SK-N-SH (cell line): Measurements from ENCODE around the gene GATAD2B. TPM values are rescaled to one million over a fixed set of nuclear protein-coding genes. Genes with fewer than 3 reads are reported as not detected.

ENCODE experiments used
- CTCF ChIA-PET: fragments of 300-600, 350-600 bp; formaldehyde crosslinking; extraction: SDS; loops from one replicate; lab custom pipeline; 2021; lab: Yijun Ruan, JAX
- POLR2A ChIA-PET: fragments of 350-600 bp; sonication (Branson Sonifier 250); formaldehyde crosslinking; extraction: SDS; loops from one replicate; lab custom pipeline; 2020; ENCODE audit warnings: antibody characterized with exemption, inconsistent platforms; lab: Yijun Ruan, JAX
- DNase-seq: peaks from one replicate; pipeline ENCODE4 v3.0.0; 2012
- H2AFZ ChIP-seq: fragments of 200-600 bp; sonication (generic); 2 replicates; pipeline ENCODE4 v1.8.1; 2016; ENCODE audit warnings: antibody characterized with exemption, mild to moderate bottlenecking, low read depth
- H3F3A ChIP-seq: fragments of 200-600 bp; sonication (generic); replicated peaks from 2 replicates; pipeline ENCODE3; 2016; ENCODE audit warnings: antibody characterized with exemption, mild to moderate bottlenecking; ENCODE audit not compliant: insufficient read depth
- H3K27ac ChIP-seq, 2 experiments: fragments of 200-500 bp in 1 of 2; fragments of 200-600 bp in 1 of 2; sonication (Bioruptor generic) in 1 of 2; sonication (generic), shearing (Covaris generic) in 1 of 2; 2 replicates each; pipeline versions ENCODE4 v1.5.1 to v1.6.1; 2014 to 2016; ENCODE audit warnings: low read depth in 2 of 2, inconsistent platforms in 1 of 2, low read length in 1 of 2, mild to moderate bottlenecking in 1 of 2, mixed read lengths in 1 of 2
- H3K27me3 ChIP-seq: fragments of 200-600 bp; sonication (generic), shearing (Covaris generic); 2 replicates; pipeline ENCODE4 v1.6.1; 2016; ENCODE audit warnings: mixed run types; ENCODE audit not compliant: insufficient read depth
- H3K36me3 ChIP-seq, 2 experiments: fragments of 200-500 bp in 1 of 2; fragments of 200-600 bp in 1 of 2; sonication (Bioruptor generic) in 1 of 2; sonication (generic) in 1 of 2; replicated peaks in 1 of 2; 2 replicates each; pipeline versions ENCODE3 to v1.5.1; 2014 to 2016; ENCODE audit warnings: low read length in 1 of 2, mild to moderate bottlenecking in 1 of 2; ENCODE audit not compliant: insufficient read depth in 2 of 2, control insufficient read depth in 1 of 2
- H3K4me1 ChIP-seq, 2 experiments: fragments of 200-500 bp in 1 of 2; fragments of 200-600 bp in 1 of 2; sonication (Bioruptor generic) in 1 of 2; sonication (generic), shearing (Covaris generic) in 1 of 2; 2 replicates each; pipeline versions ENCODE4 v1.5.1 to v1.6.1; 2014 to 2016; ENCODE audit warnings: low read depth in 1 of 2, low read length in 1 of 2, mixed run types in 1 of 2; ENCODE audit not compliant: insufficient read depth in 2 of 2, control insufficient read depth in 1 of 2
- H3K4me2 ChIP-seq: fragments of 200-600 bp; sonication (generic), shearing (Covaris generic); 2 replicates; pipeline ENCODE4 v1.6.1; 2017; ENCODE audit warnings: mixed run types
- H3K4me3 ChIP-seq, 2 experiments: fragments of 200-500 bp in 1 of 2; fragments of 200-600 bp in 1 of 2; sonication (Bioruptor generic) in 1 of 2; sonication (generic), shearing (Covaris generic) in 1 of 2; 2 replicates each; pipeline versions ENCODE4 v1.5.1 to v1.8.1; 2014 to 2016; ENCODE audit warnings: low read depth in 2 of 2, inconsistent platforms in 1 of 2, low read length in 1 of 2, mild to moderate bottlenecking in 1 of 2, mixed read lengths in 1 of 2, moderate library complexity in 1 of 2
- H3K79me2 ChIP-seq: fragments of 200-600 bp; sonication (generic); 2 replicates; pipeline ENCODE4 v1.8.1; 2017; ENCODE audit warnings: mild to moderate bottlenecking; ENCODE audit not compliant: insufficient read depth
- H3K9ac ChIP-seq: fragments of 200-600 bp; sonication (generic); 2 replicates; pipeline ENCODE4 v1.6.1; 2017; ENCODE audit warnings: mixed run types
- H3K9me2 ChIP-seq: fragments of 200-600 bp; sonication (generic); 2 replicates; pipeline ENCODE4 v1.6.1; 2017; ENCODE audit warnings: mixed run types
- H3K9me3 ChIP-seq: fragments of 200-600 bp; sonication (generic); 2 replicates; pipeline ENCODE4 v1.6.1; 2017; ENCODE audit warnings: mixed run types, mild to moderate bottlenecking, moderate library complexity
- H4K20me1 ChIP-seq: fragments of 200-600 bp; sonication (generic); 2 replicates; pipeline ENCODE4 v1.6.1; 2017; ENCODE audit warnings: mild to moderate bottlenecking, mixed run types; ENCODE audit not compliant: insufficient read depth
- EP300 ChIP-seq, 2 experiments: IDR thresholded peaks; 2 replicates each; pipeline versions ENCODE4 v1.4.0 to v1.6.1; 2012; ENCODE audit warnings: borderline replicate concordance in 1 of 2, low read depth in 1 of 2, low read length in 1 of 2
- EZH2phosphoT487 ChIP-seq: fragments of 200-600 bp; sonication (generic); IDR thresholded peaks from 2 replicates; pipeline ENCODE4 v1.6.1; 2017; ENCODE audit warnings: low read depth, mixed run types, mild to moderate bottlenecking, antibody characterized with exemption, moderate library complexity, borderline replicate concordance
- FOSL2 ChIP-seq: IDR thresholded peaks from 2 replicates; pipeline ENCODE4 v1.4.0; 2012; ENCODE audit warnings: low read depth, mild to moderate bottlenecking, moderate library complexity, borderline replicate concordance
- FOXJ3 ChIP-seq: sonication (generic); formaldehyde crosslinking; IDR thresholded peaks from 2 replicates; pipeline ENCODE4 v1.5.1; 2020; ENCODE audit warnings: mild to moderate bottlenecking, missing genetic modification reagents
- GABPA ChIP-seq: IDR thresholded peaks from 2 replicates; pipeline ENCODE4 v1.4.0; 2012; ENCODE audit warnings: low read depth, mild to moderate bottlenecking
- GATA2 ChIP-seq: sonication (generic); formaldehyde crosslinking; IDR thresholded peaks from 2 replicates; pipeline ENCODE4 v1.5.0; 2020; ENCODE audit warnings: mild to moderate bottlenecking, missing genetic modification reagents
- JUND ChIP-seq: IDR thresholded peaks from 2 replicates; pipeline ENCODE4 v1.4.0; 2012
- MXI1 ChIP-seq: IDR thresholded peaks from 2 replicates; pipeline ENCODE4 v1.6.1; 2012; ENCODE audit warnings: mild to moderate bottlenecking, low read depth, low read length, improper control_type of control experiment
- NFIC ChIP-seq: IDR thresholded peaks from 2 replicates; pipeline ENCODE4 v1.4.0; 2012; ENCODE audit warnings: borderline replicate concordance
- RCOR1 ChIP-seq: fragments of 150-350 bp; IDR thresholded peaks from 2 replicates; pipeline ENCODE4 v1.6.1; 2017; ENCODE audit warnings: antibody characterized with exemption, low read length
- RFX5 ChIP-seq: IDR thresholded peaks from 2 replicates; pipeline ENCODE4 v1.6.1; 2012; ENCODE audit warnings: mild to moderate bottlenecking, improper control_type of control experiment, low read length
- RXRA ChIP-seq: IDR thresholded peaks from 2 replicates; pipeline ENCODE4 v1.4.0; 2012; ENCODE audit warnings: low read depth, mild to moderate bottlenecking, borderline replicate concordance
- TAF1 ChIP-seq: IDR thresholded peaks from 2 replicates; pipeline ENCODE4 v1.6.1; 2012; ENCODE audit warnings: low read depth, mild to moderate bottlenecking, low read length, moderate library complexity, borderline replicate concordance
- WGBS: methylation state at CpG from one replicate; pipeline ENCODE4 v1.1.6; 2017; ENCODE audit warnings: low lambda C conversion rate; 5-methylcytosine and 5-hydroxymethylcytosine counted together
- polyA plus RNA-seq, 3 experiments: library from polyadenylated mRNA; depleted of rRNA; stranded (reverse); fragments of >200 nt; gene quantifications; 2 replicates each; pipeline ENCODE4 v1.2.3, GENCODE V29; 2012
- TF ChIP-seq, protein P1 (sequence below): IDR thresholded peaks from 2 replicates; pipeline ENCODE4 v1.6.1; 2012; ENCODE audit warnings: mild to moderate bottlenecking, low read depth, low read length, moderate library complexity
- TF ChIP-seq, protein P2 (sequence below): IDR thresholded peaks from 2 replicates; pipeline ENCODE4; 2012
- TF ChIP-seq, protein P3 (sequence below): fragments of 150-350 bp; IDR thresholded peaks from 2 replicates; pipeline ENCODE4 v1.6.1; 2016; ENCODE audit warnings: mild to moderate bottlenecking, low read depth, low read length
- TF ChIP-seq, protein P4 (sequence below): IDR thresholded peaks from 2 replicates; pipeline ENCODE4 v1.4.0; 2012; ENCODE audit warnings: low read depth, borderline replicate concordance

GATAD2B gene
- polyA plus RNA-seq, 1 of the 3 experiments (the other 2 are of a cell fraction), result 2.8 TPM

DNA sequence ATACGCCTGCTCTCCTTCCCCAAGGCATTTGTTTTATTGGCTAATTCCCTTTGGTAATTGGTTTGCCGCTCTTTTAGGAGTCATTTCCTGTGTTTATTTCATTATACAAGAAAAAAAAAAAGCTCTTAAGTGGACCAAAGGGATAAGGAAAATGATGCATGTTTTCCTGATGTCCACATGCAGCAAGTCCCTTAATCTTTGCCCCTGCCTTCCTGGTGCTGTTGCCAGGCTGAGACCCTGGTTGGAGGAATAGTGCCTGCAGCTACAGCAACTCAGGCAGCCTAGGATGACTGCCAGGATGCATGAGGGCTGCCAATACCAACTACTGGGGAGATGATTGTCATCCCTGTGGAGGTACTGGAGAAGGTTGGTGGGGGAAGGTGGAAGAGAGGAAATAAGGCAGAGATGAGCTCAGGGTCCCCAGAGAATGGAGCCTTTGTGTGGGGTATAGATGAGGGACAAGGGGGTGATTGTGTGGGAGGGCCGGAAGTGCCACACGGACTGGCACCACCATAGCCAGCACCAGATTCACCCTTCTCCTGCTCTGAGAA is 6.1 kb upstream of the GATAD2B start:
- Histone ChIP-seq H2AFZ (no peak overlapping the region), H3K4me2 (no peak overlapping the region), H3K9me2 (no peaks in the 10 kb centered on the region), H3K27me3 (no peaks in the 10 kb centered on the region), H3K9me3 (no peaks in the 10 kb centered on the region), H3K79me2 (peaks cover 6% of the 10 kb centered on the region; the same call in 1 of the 2 replicates), H3K36me3 (peaks cover 0 to 22% of the 10 kb centered on the region in 2 experiments), H3K9ac (no peak overlapping the region), H3K4me3 (no peak overlapping the region), H3F3A (peaks cover 17% of the 10 kb centered on the region), H3K4me1 (peaks cover 5 to 21% of the 10 kb centered on the region in 2 experiments; a peak in 2 of 4 replicates), H3K27ac (peak overlapping the region in 1 of 2 experiments; percentile 88; a peak in 2 of 4 replicates), H4K20me1 (no peaks in the 10 kb centered on the region)
- DNase-seq, result peak; percentile 82
- TF ChIP-seq GATA2 (CRISPR knock-in tag) (no peak), MXI1 (peak; percentile 53; the same call in 1 of the 2 replicates), RCOR1 (0 out of 2 replicates have a peak, but pooled peaks have one; percentile 26), EP300 (IDR thresholded peaks at IDR 0.05; ENCODE audit: borderline replicate concordance in 1 of 2, low read depth in 1 of 2, low read length in 1 of 2) (peak in 1 of 2 experiments; percentile 74; a peak in 1 of 4 replicates), FOXJ3 (0 out of 2 replicates have a peak, but pooled peaks have one; percentile 39), NFIC (no peak), RFX5 (0 out of 2 replicates have a peak, but pooled peaks have one; percentile 31), RXRA (no peak), EZH2phosphoT487 (no peak)
- ChIA-PET CTCF (interaction anchor here (1.2 to 3.1 kb wide), 5 partner anchors 10 to 131 kb away, joined by 3 to 46 read pairs (median 10); partner anchors contain the start of genes DENND4B and RAB13), POLR2A (interaction anchor here (0.7 to 1.3 kb wide), 5 partner anchors 8 to 38 kb away, joined by 3 to 5 read pairs (median 4); partner anchors contain the start of genes CREB3L4, CRTC2 and DENND4B)
- WGBS, result 62% methylated on average over 4 of the region's 4 CpGs

DNA sequence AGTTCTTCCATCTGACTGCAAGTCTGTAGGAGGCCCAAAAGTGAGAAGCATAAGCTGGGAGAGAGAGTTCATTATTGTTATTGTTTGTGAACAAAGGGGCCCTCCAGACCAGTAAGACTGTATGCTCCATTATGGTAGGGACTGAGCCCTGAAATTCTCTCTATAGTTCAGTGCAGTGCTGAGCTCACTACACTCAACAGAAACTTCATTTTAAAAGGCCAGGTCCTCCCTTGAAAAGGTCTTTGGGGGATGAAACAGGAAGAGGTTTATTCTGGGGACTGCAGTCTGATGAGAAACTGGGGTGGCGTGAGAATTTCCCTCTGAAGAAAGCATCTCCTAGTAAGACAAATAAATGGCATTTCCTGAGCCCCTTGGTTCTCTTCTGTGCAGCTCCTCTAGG is 5.5 kb upstream of the GATAD2B start:
- Histone ChIP-seq H3K27ac (peak overlapping the region in 1 of 2 experiments; percentile 88; a peak in 2 of 4 replicates), H3K27me3 (no peaks in the 10 kb centered on the region), H3K4me2 (no peak overlapping the region), H3K79me2 (peaks cover 12% of the 10 kb centered on the region; the same call in 1 of the 2 replicates), H3F3A (peaks cover 22% of the 10 kb centered on the region), H3K4me1 (peaks cover 5 to 21% of the 10 kb centered on the region in 2 experiments; a peak in 2 of 4 replicates), H3K9me3 (no peaks in the 10 kb centered on the region), H3K4me3 (no peak overlapping the region), H2AFZ (no peak overlapping the region), H3K9ac (no peak overlapping the region), H4K20me1 (no peaks in the 10 kb centered on the region), H3K9me2 (no peaks in the 10 kb centered on the region), H3K36me3 (peaks cover 0 to 20% of the 10 kb centered on the region in 2 experiments)
- ChIA-PET POLR2A (interaction anchor here (0.7 to 1.3 kb wide), 5 partner anchors 9 to 39 kb away, joined by 3 to 5 read pairs (median 4); partner anchors contain the start of genes CREB3L4, CRTC2 and DENND4B), CTCF (interaction anchor here (0.9 to 3.1 kb wide), 6 partner anchors 9 to 251 kb away, joined by 3 to 46 read pairs (median 6); partner anchors contain the start of genes DENND4B and RAB13)
- no peak for DNase-seq
- 91% methylated on average over 1 of the region's 1 CpG for WGBS
- no peak for TF ChIP-seq RXRA
- TF ChIP-seq EP300 (IDR thresholded peaks at IDR 0.05; ENCODE audit: borderline replicate concordance in 1 of 2, low read depth in 1 of 2, low read length in 1 of 2), result no peak
- TF ChIP-seq TAF1, result no peak
- TF ChIP-seq FOSL2, result no peak
- TF ChIP-seq, protein P1, sequence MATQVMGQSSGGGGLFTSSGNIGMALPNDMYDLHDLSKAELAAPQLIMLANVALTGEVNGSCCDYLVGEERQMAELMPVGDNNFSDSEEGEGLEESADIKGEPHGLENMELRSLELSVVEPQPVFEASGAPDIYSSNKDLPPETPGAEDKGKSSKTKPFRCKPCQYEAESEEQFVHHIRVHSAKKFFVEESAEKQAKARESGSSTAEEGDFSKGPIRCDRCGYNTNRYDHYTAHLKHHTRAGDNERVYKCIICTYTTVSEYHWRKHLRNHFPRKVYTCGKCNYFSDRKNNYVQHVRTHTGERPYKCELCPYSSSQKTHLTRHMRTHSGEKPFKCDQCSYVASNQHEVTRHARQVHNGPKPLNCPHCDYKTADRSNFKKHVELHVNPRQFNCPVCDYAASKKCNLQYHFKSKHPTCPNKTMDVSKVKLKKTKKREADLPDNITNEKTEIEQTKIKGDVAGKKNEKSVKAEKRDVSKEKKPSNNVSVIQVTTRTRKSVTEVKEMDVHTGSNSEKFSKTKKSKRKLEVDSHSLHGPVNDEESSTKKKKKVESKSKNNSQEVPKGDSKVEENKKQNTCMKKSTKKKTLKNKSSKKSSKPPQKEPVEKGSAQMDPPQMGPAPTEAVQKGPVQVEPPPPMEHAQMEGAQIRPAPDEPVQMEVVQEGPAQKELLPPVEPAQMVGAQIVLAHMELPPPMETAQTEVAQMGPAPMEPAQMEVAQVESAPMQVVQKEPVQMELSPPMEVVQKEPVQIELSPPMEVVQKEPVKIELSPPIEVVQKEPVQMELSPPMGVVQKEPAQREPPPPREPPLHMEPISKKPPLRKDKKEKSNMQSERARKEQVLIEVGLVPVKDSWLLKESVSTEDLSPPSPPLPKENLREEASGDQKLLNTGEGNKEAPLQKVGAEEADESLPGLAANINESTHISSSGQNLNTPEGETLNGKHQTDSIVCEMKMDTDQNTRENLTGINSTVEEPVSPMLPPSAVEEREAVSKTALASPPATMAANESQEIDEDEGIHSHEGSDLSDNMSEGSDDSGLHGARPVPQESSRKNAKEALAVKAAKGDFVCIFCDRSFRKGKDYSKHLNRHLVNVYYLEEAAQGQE, result no peak
- TF ChIP-seq, protein P2, sequence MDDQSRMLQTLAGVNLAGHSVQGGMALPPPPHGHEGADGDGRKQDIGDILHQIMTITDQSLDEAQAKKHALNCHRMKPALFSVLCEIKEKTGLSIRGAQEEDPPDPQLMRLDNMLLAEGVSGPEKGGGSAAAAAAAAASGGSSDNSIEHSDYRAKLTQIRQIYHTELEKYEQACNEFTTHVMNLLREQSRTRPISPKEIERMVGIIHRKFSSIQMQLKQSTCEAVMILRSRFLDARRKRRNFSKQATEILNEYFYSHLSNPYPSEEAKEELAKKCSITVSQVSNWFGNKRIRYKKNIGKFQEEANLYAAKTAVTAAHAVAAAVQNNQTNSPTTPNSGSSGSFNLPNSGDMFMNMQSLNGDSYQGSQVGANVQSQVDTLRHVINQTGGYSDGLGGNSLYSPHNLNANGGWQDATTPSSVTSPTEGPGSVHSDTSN, result no peak
- TF ChIP-seq, protein P3, sequence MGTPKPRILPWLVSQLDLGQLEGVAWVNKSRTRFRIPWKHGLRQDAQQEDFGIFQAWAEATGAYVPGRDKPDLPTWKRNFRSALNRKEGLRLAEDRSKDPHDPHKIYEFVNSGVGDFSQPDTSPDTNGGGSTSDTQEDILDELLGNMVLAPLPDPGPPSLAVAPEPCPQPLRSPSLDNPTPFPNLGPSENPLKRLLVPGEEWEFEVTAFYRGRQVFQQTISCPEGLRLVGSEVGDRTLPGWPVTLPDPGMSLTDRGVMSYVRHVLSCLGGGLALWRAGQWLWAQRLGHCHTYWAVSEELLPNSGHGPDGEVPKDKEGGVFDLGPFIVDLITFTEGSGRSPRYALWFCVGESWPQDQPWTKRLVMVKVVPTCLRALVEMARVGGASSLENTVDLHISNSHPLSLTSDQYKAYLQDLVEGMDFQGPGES, result no peak
- TF ChIP-seq GABPA, result no peak
- TF ChIP-seq, protein P4, sequence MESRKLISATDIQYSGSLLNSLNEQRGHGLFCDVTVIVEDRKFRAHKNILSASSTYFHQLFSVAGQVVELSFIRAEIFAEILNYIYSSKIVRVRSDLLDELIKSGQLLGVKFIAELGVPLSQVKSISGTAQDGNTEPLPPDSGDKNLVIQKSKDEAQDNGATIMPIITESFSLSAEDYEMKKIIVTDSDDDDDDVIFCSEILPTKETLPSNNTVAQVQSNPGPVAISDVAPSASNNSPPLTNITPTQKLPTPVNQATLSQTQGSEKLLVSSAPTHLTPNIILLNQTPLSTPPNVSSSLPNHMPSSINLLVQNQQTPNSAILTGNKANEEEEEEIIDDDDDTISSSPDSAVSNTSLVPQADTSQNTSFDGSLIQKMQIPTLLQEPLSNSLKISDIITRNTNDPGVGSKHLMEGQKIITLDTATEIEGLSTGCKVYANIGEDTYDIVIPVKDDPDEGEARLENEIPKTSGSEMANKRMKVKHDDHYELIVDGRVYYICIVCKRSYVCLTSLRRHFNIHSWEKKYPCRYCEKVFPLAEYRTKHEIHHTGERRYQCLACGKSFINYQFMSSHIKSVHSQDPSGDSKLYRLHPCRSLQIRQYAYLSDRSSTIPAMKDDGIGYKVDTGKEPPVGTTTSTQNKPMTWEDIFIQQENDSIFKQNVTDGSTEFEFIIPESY, result no peak
- no peak for TF ChIP-seq JUND
